ENCODE results near the gene CATSPER1.
"Not testable (repeated sequence)": the region's sequence is repeated elsewhere in the genome, so short reads cannot be mapped to it uniquely, and the experiment has no call there.

The CATSPER1 gene

GRCh38 chr11:66051371-66051765 lies 25.1 kb upstream of the CATSPER1 start:
- no peak for DNase-seq

- DNase-seq = no peak
Measured at GRCh38 chr11:66050581-66051231, 24.4 kb upstream of the CATSPER1 start.

GRCh38 chr11:66048547-66049323 lies 22.5 kb upstream of the CATSPER1 start, which contains the start of gene GAL3ST3:
Gene GAL3ST3, minus strand, starts transcription at chr11:66049161. Its CDS starts 3,746 bp downstream, at chr11:66045415.
- no peak for DNase-seq

- no peak for DNase-seq
Measured at GRCh38 chr11:66047541-66048365, 21.5 kb upstream of the CATSPER1 start.

- DNase-seq = no peak
Measured at GRCh38 chr11:66046901-66047300, 20.6 kb upstream of the CATSPER1 start.

GRCh38 chr11:66045177-66045639 lies 18.9 kb upstream of the CATSPER1 start:
- peak; percentile 72 for DNase-seq

GRCh38 chr11:66044757-66045156 lies 18.5 kb upstream of the CATSPER1 start:
- DNase-seq = no peak

- no peak for DNase-seq
Measured at GRCh38 chr11:66042996-66043906, 17.0 kb upstream of the CATSPER1 start.

- DNase-seq = no peak
Measured at GRCh38 chr11:66042227-66042995, 16.1 kb upstream of the CATSPER1 start.

GRCh38 chr11:66039765-66040164 lies 13.5 kb upstream of the CATSPER1 start:
- no peak for DNase-seq

GRCh38 chr11:66037327-66037726 lies 11.0 kb upstream of the CATSPER1 start:
- no peak for DNase-seq

GRCh38 chr11:66036334-66036710 lies 10.0 kb upstream of the CATSPER1 start:
- no peak for DNase-seq

- DNase-seq = no peak
Measured at GRCh38 chr11:66035653-66036333, 9.5 kb upstream of the CATSPER1 start.

- no peak for DNase-seq
Measured at GRCh38 chr11:66032957-66033735, 6.9 kb upstream of the CATSPER1 start.

GRCh38 chr11:66023186-66023440 lies 3.2 kb downstream of the CATSPER1 start:
- DNase-seq = not testable (repeated sequence)

GRCh38 chr11:66022401-66023185 lies 3.7 kb downstream of the CATSPER1 start:
- peak; percentile 70 for DNase-seq

- DNase-seq = peak; percentile 67
Measured at GRCh38 chr11:66020618-66021357, 5.5 kb downstream of the CATSPER1 start.

- DNase-seq = no peak
Measured at GRCh38 chr11:66020212-66020611, 6.1 kb downstream of the CATSPER1 start.

GRCh38 chr11:66017321-66017720 lies 9.0 kb downstream of the CATSPER1 start:
- peak; percentile 50 for DNase-seq
